GM19193 (cell line): ENCODE results near the gene LRP1B.

Experiments
- POLR2A ChIP-seq: IDR thresholded peaks from 4 replicates; pipeline ENCODE4 v1.6.1; 2011; ENCODE audit not compliant: insufficient read depth, insufficient read length; ENCODE audit errors: extremely low read depth

The LRP1B gene

DNA sequence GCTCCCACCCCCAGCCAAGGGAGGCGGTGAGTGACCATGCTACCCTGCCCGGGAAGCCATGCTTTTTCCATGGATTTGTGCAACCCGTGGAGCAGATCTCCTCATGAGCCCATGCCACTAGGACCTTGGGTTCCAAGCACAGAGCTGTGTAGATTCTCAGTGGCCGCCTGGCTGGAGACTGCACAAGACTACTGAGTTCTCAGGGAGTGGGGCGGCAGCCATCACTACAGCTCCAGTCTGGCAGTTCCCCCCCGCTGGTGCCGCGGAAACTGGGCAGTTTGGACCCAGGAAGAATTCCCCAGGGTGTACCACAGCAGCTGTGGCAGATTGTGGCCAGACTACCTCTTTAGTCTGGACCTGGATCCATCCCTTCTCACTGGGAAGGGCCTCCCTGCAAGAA lies 470.6 kb downstream of the LRP1B start:
- no peak for TF ChIP-seq POLR2A

DNA sequence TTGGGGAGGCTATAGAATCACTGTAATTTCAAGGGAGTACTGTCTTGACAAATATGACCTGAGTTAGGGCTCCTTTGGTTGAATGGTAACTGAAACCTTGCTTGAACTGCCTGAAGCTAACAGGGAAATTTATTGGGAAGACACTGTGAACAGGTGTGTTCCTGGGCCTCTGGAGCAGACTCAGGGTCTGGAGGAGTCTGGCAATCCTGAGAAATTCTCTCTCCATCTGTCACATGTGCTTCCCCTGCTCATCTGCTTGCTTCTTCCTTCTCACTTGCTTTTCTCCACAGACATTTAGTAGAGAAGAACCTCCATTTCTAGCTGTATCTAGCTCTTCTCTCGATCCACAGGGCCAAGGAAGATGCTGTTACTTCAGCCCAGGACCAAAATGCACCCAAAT lies 476.5 kb downstream of the LRP1B start:
- no peak for TF ChIP-seq POLR2A

GRCh38 chr2:141653184-141653583 lies 477.6 kb downstream of the LRP1B start:
- TF ChIP-seq POLR2A = no peak

GRCh38 chr2:141652308-141652707 lies 478.5 kb downstream of the LRP1B start:
- TF ChIP-seq POLR2A = no peak

GRCh38 chr2:141647353-141647752 lies 483.5 kb downstream of the LRP1B start:
- no peak for TF ChIP-seq POLR2A

DNA sequence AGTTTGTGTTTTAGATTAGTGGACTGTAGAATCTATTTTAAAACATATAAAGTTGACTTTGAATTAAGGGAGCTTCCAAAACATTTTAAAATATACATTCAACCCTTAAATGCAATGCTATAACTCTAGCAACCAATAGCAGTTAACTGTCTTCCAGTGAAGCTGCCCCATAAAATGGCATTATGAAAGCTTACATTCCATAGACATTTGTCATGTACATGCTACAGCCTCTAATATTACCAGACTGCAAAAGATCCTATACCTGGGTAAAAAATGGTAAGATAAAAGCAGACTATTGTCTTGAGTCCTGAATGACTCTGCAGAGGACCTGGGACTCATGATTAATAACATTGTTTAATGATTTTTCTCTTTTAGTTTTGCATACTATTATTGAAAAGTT lies 489.4 kb downstream of the LRP1B start:
- no peak for TF ChIP-seq POLR2A

DNA sequence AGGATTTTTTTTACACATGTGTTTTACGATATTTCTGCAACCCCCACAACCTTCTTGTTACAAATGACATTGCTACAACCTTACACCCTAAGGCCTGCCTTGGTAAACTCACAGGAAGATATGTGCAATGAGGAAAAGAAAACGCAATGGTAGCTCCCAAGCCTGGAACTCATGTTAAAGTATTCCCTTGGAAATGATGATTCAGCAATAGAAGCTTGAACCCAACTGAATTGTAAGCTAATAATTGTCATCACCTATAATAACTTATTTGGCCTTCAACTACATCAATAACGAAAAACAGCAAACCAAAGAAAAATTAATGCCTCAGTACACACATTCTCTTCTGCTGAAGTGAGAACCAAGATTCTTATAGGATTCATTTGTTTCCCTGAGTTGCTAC lies 491.0 kb downstream of the LRP1B start:
- TF ChIP-seq POLR2A = no peak

GRCh38 chr2:141633132-141633531 lies 497.7 kb downstream of the LRP1B start:
- TF ChIP-seq POLR2A = no peak

DNA sequence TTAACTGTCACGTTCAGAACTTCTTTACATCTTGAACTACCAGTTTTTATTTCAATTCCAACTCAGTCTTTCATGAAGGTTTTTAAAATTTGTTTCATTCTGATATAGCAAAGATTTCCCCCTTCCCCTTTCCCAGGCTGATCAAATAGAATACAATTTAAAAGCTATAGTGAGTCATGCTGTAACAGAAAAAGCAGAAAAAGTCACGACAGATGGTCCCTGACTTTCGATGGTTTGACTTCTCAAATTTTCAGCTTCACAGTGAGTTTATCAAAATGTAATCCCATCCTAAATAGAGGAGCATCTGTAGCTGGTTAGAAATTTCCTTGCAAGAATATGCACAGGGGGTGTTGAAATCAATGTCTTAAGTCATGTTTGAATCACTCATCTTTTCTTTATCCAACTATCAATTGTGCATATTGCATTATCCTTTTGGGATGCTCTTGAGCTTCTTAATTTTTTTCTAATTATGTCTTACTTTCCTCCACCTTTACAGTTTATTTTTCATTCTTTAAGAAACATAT lies 500.3 kb downstream of the LRP1B start:
- no peak for TF ChIP-seq POLR2A

DNA sequence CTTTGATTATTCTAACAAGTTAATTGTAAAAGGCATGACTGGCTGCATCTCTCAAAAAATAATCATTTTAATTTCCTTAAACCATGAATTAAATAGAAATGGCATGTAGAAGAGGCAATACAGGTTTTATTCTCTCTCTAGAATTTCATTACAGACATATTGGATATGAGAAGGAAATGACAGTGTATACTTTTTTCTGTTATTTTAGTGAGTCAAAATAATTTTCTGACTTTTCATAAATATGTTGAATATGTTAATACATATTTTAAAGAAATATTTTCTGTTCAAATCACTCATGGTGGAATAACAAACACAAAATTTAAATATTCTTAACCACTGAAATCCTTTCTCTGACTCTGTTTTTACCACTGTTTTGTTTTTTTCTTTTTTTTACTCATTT lies 510.4 kb downstream of the LRP1B start:
- no peak for TF ChIP-seq POLR2A

DNA sequence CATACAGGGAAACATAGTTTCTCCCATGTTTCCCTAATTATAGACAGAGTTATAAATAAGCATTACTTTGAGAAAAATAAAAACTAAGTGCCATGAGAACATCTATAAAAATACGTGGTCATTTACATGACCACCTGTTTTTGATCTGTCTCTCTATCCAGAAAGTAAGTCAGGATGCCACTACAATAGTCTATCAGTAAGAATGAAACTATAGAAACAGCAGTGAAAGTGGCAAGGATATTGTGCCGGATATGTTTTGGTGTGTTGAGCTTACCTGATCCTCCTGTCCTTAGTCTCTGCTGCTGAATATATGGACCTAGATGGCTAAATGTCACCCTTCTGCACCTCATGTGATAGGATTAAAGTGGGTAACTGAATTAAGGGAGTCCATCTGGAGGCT lies 512.4 kb downstream of the LRP1B start:
- no peak for TF ChIP-seq POLR2A

GRCh38 chr2:141611981-141612380 lies 518.8 kb downstream of the LRP1B start:
- no peak for TF ChIP-seq POLR2A

GRCh38 chr2:141611176-141611571 lies 519.6 kb downstream of the LRP1B start:
- TF ChIP-seq POLR2A = no peak

DNA sequence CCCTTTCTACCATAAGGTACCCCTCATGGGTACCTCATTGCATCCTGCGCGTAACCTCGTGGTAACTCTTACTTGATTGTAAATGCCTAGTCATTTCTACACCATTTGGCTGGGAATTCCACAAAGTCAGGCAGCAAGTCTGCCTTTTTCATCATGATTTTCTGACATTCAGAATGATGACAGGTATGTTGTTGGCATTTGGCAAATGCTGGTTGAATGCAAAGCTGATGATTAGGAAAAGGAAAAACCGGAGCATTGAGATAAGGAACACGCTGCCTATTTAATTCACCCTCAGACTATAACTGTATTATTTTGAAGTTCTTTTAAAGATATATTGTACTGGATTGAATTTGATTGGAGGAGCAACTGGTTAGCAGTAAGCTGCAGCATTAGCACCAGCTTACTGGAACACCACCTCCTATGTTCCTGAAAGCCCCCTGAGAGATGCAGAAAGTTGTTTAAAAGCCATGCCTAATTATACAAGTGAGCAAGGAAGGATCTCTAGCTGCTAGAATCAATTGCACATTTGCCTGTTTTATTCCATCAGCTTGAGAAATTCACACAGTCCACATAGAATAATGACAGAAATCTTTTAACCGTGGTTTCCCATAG lies 520.1 kb downstream of the LRP1B start:
- no peak for TF ChIP-seq POLR2A

DNA sequence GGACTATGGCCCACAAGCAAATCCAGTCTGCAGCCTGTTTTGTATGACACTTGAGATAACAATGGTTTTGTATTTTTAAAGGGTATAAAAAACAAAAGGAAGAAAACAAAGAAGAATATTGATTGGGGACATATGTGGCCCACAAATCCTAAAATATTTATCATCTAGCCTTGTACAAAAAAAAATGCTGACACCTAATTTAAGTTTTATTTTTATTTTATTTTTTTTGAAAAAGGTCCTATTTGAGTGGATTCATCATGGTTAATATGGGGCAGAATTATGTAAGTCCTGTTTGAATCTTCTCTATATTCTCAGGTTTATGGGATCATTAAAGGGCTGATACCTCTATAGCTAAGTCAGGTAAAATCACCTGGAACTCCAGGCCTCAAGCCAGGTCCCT lies 525.7 kb downstream of the LRP1B start:
- TF ChIP-seq POLR2A = no peak

- no peak for TF ChIP-seq POLR2A
Measured at GRCh38 chr2:141601511-141602152, 529.2 kb downstream of the LRP1B start.
